Muscle layer of duodenum (tissue), 2 donors: Measurements from ENCODE around the gene LFNG.

Experiments
- H3K27ac ChIP-seq: one replicate; pipeline ENCODE4 v1.7.0; 2013; ENCODE audit warnings: mild to moderate bottlenecking, low read length
- H3K27me3 ChIP-seq: one replicate; pipeline ENCODE4 v1.7.0; 2013; ENCODE audit warnings: low read depth, mild to moderate bottlenecking, control low read depth, low read length
- H3K36me3 ChIP-seq, 2 donors: one replicate each; pipeline ENCODE4 v1.7.0; 2013; ENCODE audit warnings: low read length in 2 of 2, control low read depth in 1 of 2, mild to moderate bottlenecking in 1 of 2; ENCODE audit not compliant: insufficient read depth in 2 of 2, control insufficient read depth in 1 of 2
- H3K4me1 ChIP-seq, 2 donors: one replicate each; pipeline ENCODE4 v1.7.0; 2013; ENCODE audit warnings: low read length in 2 of 2, mild to moderate bottlenecking in 2 of 2, control low read depth in 1 of 2, moderate library complexity in 1 of 2; ENCODE audit not compliant: insufficient read depth in 2 of 2, control insufficient read depth in 1 of 2
- H3K4me3 ChIP-seq, 2 donors: one replicate each; pipeline ENCODE4 v1.7.0; 2013; ENCODE audit warnings: low read length in 2 of 2, low read depth in 1 of 2, mild to moderate bottlenecking in 1 of 2
- H3K9me3 ChIP-seq, 2 donors: one replicate each; pipeline ENCODE4 v1.7.0; 2013; ENCODE audit warnings: low read length in 2 of 2, control low read depth in 1 of 2, mild to moderate bottlenecking in 1 of 2; ENCODE audit not compliant: control insufficient read depth in 1 of 2
- donor health status: healthy.

Gene LFNG

GRCh38 chr7:2497500-2498336 lies 21.9 kb upstream of the LFNG start:
- no peaks in the 10 kb centered on the region for H3K36me3 ChIP-seq
- no peak overlapping the region for H3K27ac ChIP-seq
- H3K4me1 ChIP-seq: peaks cover 0 to 14% of the 10 kb centered on the region in 2 donors
- no peaks in the 10 kb centered on the region for H3K9me3 ChIP-seq
- no peaks in the 10 kb centered on the region for H3K27me3 ChIP-seq
- H3K4me3 ChIP-seq: no peak overlapping the region

- Histone ChIP-seq H3K27me3 (no peaks in the 10 kb centered on the region), H3K36me3 (no peaks in the 10 kb centered on the region), H3K4me1 (peaks cover 0 to 11% of the 10 kb centered on the region in 2 donors), H3K4me3 (no peak overlapping the region), H3K9me3 (no peaks in the 10 kb centered on the region), H3K27ac (no peak overlapping the region)
Measured at GRCh38 chr7:2498708-2499107, 20.9 kb upstream of the LFNG start.

DNA sequence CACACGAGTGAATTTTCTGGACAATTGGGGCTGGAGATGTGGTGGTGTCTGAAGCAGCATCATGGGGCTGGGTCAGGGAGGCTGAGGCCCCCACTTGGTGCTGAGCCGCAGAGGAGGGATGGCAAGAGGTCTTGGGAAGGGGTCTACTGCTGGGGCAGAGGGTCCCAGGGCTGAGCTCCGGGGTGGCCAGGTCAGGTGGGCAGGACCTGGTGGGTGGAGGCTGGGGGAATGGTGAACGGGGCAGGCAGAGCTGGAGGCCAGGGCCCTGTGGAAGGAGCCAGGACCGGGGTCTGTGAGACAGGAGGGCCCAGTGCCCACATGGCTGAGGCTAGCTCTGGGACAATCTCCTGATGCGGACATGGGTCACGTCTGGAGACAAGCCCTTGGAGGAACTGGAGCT lies 20.4 kb upstream of the LFNG start:
- no peaks in the 10 kb centered on the region for H3K27me3 ChIP-seq
- H3K9me3 ChIP-seq: no peaks in the 10 kb centered on the region
- no peaks in the 10 kb centered on the region for H3K36me3 ChIP-seq

DNA sequence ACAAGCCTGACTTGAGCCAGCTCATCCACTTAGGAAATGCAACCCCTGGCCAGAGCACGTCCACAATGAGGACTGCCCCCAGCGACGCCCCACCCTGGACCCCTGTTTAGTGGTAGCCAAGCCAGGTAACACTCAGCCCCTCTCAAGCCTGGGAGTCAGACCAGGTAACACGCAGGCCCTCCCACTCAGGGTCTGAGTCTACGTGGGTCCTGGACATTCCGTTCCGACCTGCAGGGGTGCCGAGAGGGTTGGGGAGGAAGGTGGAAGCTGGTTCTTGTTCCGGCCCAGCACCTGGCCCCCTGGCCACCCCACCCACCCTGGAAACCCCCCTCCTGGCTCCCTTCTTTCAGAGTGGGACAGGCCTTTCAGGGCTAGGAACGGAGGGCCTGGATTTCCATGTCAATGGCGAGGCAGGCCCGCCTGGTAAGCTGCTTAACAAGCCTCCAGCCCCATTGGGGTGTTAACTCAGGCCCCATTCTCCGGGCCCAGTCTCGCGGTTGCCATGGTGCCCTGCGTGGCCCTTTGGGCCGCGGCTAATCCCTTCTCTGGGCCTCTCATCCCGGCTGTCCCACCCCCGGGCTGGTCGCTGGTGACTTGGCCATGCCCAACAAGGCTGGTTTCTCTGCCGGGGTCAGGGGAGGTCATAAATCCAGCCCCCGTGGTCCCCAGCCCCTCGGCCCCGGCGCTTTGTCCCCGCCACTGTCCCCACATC lies 19.7 kb upstream of the LFNG start:
- peaks cover 0 to 4% of the 10 kb centered on the region in 2 donors for H3K4me1 ChIP-seq
- H3K27me3 ChIP-seq: no peaks in the 10 kb centered on the region
- no peaks in the 10 kb centered on the region for H3K9me3 ChIP-seq
- H3K36me3 ChIP-seq: no peaks in the 10 kb centered on the region
- H3K27ac ChIP-seq: no peak overlapping the region
- no peak overlapping the region for H3K4me3 ChIP-seq

More for the DNA sequence above, 20.4 kb upstream of the LFNG start:
- Histone ChIP-seq H3K27ac (no peak overlapping the region), H3K4me3 (no peak overlapping the region), H3K4me1 (peaks cover 0 to 6% of the 10 kb centered on the region in 2 donors)

DNA sequence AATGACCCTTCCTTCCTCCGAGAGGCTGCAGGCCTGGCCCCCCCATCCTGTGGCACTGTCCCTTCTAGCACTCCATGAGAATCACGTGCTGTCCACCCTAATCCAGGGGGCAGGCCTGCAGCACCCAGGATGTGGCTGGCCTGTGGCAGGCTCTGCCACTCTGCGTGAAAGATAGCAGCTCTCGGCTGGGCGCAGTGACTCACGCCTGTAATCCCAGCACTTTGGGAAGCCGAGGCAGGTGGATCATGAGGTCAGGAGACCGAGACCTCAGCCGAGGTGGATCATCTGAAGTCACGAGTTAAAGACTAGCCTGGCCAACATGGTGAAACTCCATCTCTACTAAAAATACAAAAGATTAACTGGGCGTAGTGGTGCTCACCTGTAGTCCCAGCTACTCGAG lies 18.9 kb upstream of the LFNG start:
- no peaks in the 10 kb centered on the region for H3K9me3 ChIP-seq
- H3K27ac ChIP-seq: no peak overlapping the region
- peaks cover 0 to 4% of the 10 kb centered on the region in 2 donors for H3K4me1 ChIP-seq
- no peaks in the 10 kb centered on the region for H3K27me3 ChIP-seq
- no peak overlapping the region for H3K4me3 ChIP-seq
- H3K36me3 ChIP-seq: no peaks in the 10 kb centered on the region

GRCh38 chr7:2501947-2502646 lies 17.5 kb upstream of the LFNG start:
- H3K9me3 ChIP-seq: no peaks in the 10 kb centered on the region
- H3K36me3 ChIP-seq: no peaks in the 10 kb centered on the region
- no peak overlapping the region for H3K4me3 ChIP-seq
- no peak overlapping the region for H3K27ac ChIP-seq
- H3K4me1 ChIP-seq: peaks cover 0 to 4% of the 10 kb centered on the region in 2 donors
- no peaks in the 10 kb centered on the region for H3K27me3 ChIP-seq

GRCh38 chr7:2502647-2502966 lies 17.0 kb upstream of the LFNG start:
- Histone ChIP-seq H3K27ac (no peak overlapping the region), H3K9me3 (no peaks in the 10 kb centered on the region), H3K4me1 (peaks cover 0 to 6% of the 10 kb centered on the region in 2 donors), H3K36me3 (no peaks in the 10 kb centered on the region), H3K27me3 (no peaks in the 10 kb centered on the region), H3K4me3 (no peak overlapping the region)

DNA sequence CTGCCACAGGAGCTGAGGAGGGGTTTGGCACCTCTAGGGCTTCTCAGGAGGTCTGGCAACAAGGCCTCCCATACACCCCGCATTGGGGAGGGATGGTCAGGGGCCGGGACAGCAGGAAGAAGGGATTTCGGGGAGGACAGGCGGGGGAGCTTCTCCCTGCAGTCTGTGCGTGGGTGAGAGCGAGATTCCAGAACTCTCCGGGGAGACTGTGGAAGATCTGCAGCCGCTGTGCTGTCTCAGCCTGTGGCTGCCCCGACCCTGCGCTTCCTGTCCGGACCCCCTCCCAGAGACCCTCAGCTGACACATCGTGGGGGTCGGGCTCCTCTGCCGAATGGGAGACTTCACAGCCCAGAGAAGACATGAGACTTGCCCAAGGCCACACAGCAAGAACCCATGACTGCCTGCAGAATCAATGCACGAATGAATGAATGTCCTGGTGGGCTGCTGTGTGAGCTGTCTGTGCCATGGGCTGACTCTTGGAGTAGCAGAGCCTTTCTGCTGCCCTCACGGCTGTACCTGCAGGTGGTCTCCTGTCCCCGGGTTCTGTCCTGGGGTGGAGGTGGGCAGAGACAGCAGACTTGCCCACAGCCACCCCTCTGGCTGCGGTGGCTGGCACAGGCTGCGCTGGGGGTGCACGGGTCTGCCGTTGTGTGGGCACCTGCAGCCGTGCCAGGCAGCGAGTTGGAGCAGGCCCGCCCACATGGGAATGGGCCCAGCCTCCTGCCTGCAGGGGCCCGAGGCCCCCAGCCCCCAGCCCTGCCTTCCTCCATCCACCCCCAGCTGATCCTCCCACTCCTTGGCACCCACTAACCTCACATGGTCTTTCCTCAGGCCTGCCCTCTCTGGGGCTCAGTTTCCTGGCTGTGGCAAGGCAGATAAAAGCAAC lies 16.3 kb upstream of the LFNG start:
- H3K27ac ChIP-seq: no peak overlapping the region
- peaks cover 0 to 11% of the 10 kb centered on the region in 2 donors for H3K4me1 ChIP-seq
- H3K36me3 ChIP-seq: no peaks in the 10 kb centered on the region
- no peaks in the 10 kb centered on the region for H3K27me3 ChIP-seq
- H3K4me3 ChIP-seq: no peak overlapping the region
- H3K9me3 ChIP-seq: no peaks in the 10 kb centered on the region

DNA sequence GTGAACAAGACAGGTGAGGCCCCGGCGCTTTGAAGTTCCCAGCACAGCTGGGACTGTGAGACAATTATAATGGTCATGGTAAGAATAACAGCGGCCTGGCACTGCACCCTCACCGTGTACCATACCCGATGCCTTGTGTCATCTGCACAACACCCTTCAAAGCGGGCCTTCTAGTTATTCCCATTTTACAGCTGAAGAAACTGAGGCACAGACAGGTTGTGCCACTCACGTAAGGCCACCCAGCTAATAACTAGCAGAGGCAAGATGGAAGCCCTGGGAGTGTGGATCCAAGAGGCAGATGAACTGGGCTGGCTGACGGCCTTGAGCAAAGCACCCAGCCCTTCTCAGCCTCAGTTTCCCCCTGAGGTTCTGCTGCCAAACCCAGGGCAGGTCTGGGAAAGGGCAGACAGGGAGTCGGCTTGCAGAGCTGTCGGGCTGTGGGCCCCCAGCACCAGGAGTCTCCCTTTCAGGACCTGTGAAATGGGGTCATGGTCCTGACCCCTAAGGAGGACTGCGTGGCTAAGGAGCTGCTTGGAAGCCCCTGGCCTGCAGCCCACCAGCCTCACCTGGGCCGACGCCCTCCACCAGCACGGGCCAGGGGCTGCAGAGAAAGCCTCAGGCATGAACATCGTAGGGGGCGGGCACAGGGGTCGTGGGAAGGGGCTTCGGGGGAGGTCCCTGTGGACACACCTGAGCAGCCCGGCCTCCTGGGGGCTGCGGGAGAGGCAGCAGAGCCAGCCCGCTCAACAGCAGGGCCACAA lies 15.3 kb upstream of the LFNG start:
- Histone ChIP-seq H3K27ac (no peak overlapping the region), H3K9me3 (no peaks in the 10 kb centered on the region), H3K27me3 (no peaks in the 10 kb centered on the region), H3K4me1 (peaks cover 0 to 17% of the 10 kb centered on the region in 2 donors), H3K4me3 (no peak overlapping the region), H3K36me3 (no peaks in the 10 kb centered on the region)

GRCh38 chr7:2504889-2505375 lies 14.6 kb upstream of the LFNG start:
- peaks cover 0 to 17% of the 10 kb centered on the region in 2 donors for H3K4me1 ChIP-seq
- H3K27me3 ChIP-seq: no peaks in the 10 kb centered on the region
- no peak overlapping the region for H3K4me3 ChIP-seq
- H3K36me3 ChIP-seq: no peaks in the 10 kb centered on the region
- no peak overlapping the region for H3K27ac ChIP-seq
- no peaks in the 10 kb centered on the region for H3K9me3 ChIP-seq
